Type B pancreatic cell (in vitro differentiated cells): ENCODE measurements around the gene INPP5A. TPM values are rescaled to one million over a fixed set of nuclear protein-coding genes. Genes with fewer than 3 reads are reported as not detected.

Source experiments
- DNase-seq: peaks from one replicate; pipeline ENCODE4 v3.0.0; 2021; ENCODE audit warnings: mixed read lengths; ENCODE audit not compliant: unreplicated experiment; ENCODE audit errors: extremely low spot score
- H3K27ac Mint-ChIP-seq: 2 replicates; pipeline ENCODE4 v1.8.0; 2021; ENCODE audit warnings: mild to moderate bottlenecking, mixed read lengths
- H3K27me3 Mint-ChIP-seq: 2 replicates; pipeline ENCODE4 v1.8.0; 2021; ENCODE audit warnings: mixed read lengths
- H3K36me3 Mint-ChIP-seq: 2 replicates; pipeline ENCODE4 v1.8.0; 2021; ENCODE audit warnings: mixed read lengths
- H3K4me1 Mint-ChIP-seq: one replicate; pipeline ENCODE4 v1.8.0; 2021; ENCODE audit warnings: mixed read lengths; ENCODE audit not compliant: unreplicated experiment
- H3K4me3 Mint-ChIP-seq: 2 replicates; pipeline ENCODE4 v1.8.0; 2021; ENCODE audit warnings: mild to moderate bottlenecking, mixed read lengths
- H3K9me3 Mint-ChIP-seq: 2 replicates; pipeline ENCODE4 v1.8.0; 2021; ENCODE audit warnings: mixed read lengths
- CTCF ChIP-seq: fragments of 200-600 bp; sonication (generic); conservative IDR thresholded peaks from 2 replicates; pipeline ENCODE4 v1.5.0; 2021; ENCODE audit warnings: antibody characterized with exemption, mild to moderate bottlenecking
- total RNA-seq: library from RNA; stranded (reverse); gene quantifications from 2 replicates; pipeline ENCODE4 v1.2.1, GENCODE V29; 2021; ENCODE audit warnings: low replicate concordance

Gene INPP5A
- total RNA-seq, 1 donor from 2014 or later = 26.6 TPM

- Mint-ChIP-seq H3K4me1 (peaks cover 16% of the 10 kb centered on the region), H3K27ac (no peak overlapping the region), H3K27me3 (peaks cover 4% of the 10 kb centered on the region), H3K36me3 (no peaks in the 10 kb centered on the region), H3K4me3 (no peak overlapping the region), H3K9me3 (no peaks in the 10 kb centered on the region)
- DNase-seq = no peak
- TF ChIP-seq CTCF = no peak
Measured at GRCh38 chr10:132650611-132651250, 113.1 kb downstream of the INPP5A start.

GRCh38 chr10:132651511-132652029, 114.0 kb downstream of the INPP5A start:
- H3K27ac Mint-ChIP-seq = no peak overlapping the region
- H3K36me3 Mint-ChIP-seq = no peaks in the 10 kb centered on the region
- H3K9me3 Mint-ChIP-seq = no peaks in the 10 kb centered on the region
- TF ChIP-seq CTCF = no peak
- peaks cover 4% of the 10 kb centered on the region for H3K27me3 Mint-ChIP-seq
- peaks cover 16% of the 10 kb centered on the region for H3K4me1 Mint-ChIP-seq
- DNase-seq = no peak
- H3K4me3 Mint-ChIP-seq = no peak overlapping the region

GRCh38 chr10:132652446-132652845, 114.9 kb downstream of the INPP5A start:
- TF ChIP-seq CTCF = no peak
- Mint-ChIP-seq H3K27me3 (peaks cover 4% of the 10 kb centered on the region), H3K4me3 (no peak overlapping the region), H3K27ac (no peak overlapping the region), H3K9me3 (no peaks in the 10 kb centered on the region), H3K36me3 (no peaks in the 10 kb centered on the region), H3K4me1 (peaks cover 16% of the 10 kb centered on the region)
- DNase-seq = no peak

- no peak for TF ChIP-seq CTCF
- no peak overlapping the region for H3K4me3 Mint-ChIP-seq
- DNase-seq = no peak
- no peak overlapping the region for H3K27ac Mint-ChIP-seq
- no peaks in the 10 kb centered on the region for H3K9me3 Mint-ChIP-seq
- H3K27me3 Mint-ChIP-seq = peaks cover 4% of the 10 kb centered on the region
- H3K4me1 Mint-ChIP-seq = peaks cover 16% of the 10 kb centered on the region
- H3K36me3 Mint-ChIP-seq = no peaks in the 10 kb centered on the region
Measured at GRCh38 chr10:132652936-132653590, 115.5 kb downstream of the INPP5A start.

GRCh38 chr10:132653721-132654120, 116.1 kb downstream of the INPP5A start:
- Mint-ChIP-seq H3K4me1 (peaks cover 11% of the 10 kb centered on the region), H3K27ac (no peak overlapping the region), H3K36me3 (no peaks in the 10 kb centered on the region)

More at GRCh38 chr10:132653721-132654120, 116.1 kb downstream of the INPP5A start:
- TF ChIP-seq CTCF = no peak
- H3K27me3 Mint-ChIP-seq = peaks cover 4% of the 10 kb centered on the region
- H3K9me3 Mint-ChIP-seq = no peaks in the 10 kb centered on the region
- no peak for DNase-seq
- H3K4me3 Mint-ChIP-seq = no peak overlapping the region
